HAP-1 (cell line): ENCODE data around the gene SMAGP.

Source experiments
- DNase-seq, 2 experiments: peaks; one replicate each; pipeline ENCODE4 v3.0.0-alpha.2; 2016 to 2020; ENCODE audit warnings: low spot score in 2 of 2
- H3K27me3 ChIP-seq: fragments of 250-450 bp; sonication (Bioruptor Pico); 2 replicates; pipeline ENCODE4 v1.5.1; 2020; ENCODE audit warnings: low read depth, mild to moderate bottlenecking, moderate library complexity
- H3K36me3 ChIP-seq: fragments of 250-450 bp; sonication (Bioruptor Pico); replicated peaks from 2 replicates; pipeline ENCODE4 v1.5.1; 2020; ENCODE audit warnings: mild to moderate bottlenecking
- H3K4me1 ChIP-seq: fragments of 250-450 bp; sonication (Bioruptor Pico); 2 replicates; pipeline ENCODE4 v1.5.1; 2020; ENCODE audit warnings: mild to moderate bottlenecking
- H3K4me3 ChIP-seq: fragments of 250-450 bp; sonication (Bioruptor Pico); 2 replicates; pipeline ENCODE4 v1.5.1; 2020; ENCODE audit warnings: mild to moderate bottlenecking, moderate library complexity
- H3K9me3 ChIP-seq: fragments of 250-450 bp; sonication (Bioruptor Pico); 2 replicates; pipeline ENCODE4 v1.5.1; 2020; ENCODE audit warnings: mild to moderate bottlenecking, moderate library complexity
- in situ Hi-C: fragments of 300-500 bp; cut with MboI; formaldehyde crosslinking; loops from 3 replicates; pipeline ENCODE4 v1.14.3; 2020; ENCODE audit warnings: low sequenced_read_pairs, inconsistent platforms, mixed read lengths

The SMAGP gene

DNA sequence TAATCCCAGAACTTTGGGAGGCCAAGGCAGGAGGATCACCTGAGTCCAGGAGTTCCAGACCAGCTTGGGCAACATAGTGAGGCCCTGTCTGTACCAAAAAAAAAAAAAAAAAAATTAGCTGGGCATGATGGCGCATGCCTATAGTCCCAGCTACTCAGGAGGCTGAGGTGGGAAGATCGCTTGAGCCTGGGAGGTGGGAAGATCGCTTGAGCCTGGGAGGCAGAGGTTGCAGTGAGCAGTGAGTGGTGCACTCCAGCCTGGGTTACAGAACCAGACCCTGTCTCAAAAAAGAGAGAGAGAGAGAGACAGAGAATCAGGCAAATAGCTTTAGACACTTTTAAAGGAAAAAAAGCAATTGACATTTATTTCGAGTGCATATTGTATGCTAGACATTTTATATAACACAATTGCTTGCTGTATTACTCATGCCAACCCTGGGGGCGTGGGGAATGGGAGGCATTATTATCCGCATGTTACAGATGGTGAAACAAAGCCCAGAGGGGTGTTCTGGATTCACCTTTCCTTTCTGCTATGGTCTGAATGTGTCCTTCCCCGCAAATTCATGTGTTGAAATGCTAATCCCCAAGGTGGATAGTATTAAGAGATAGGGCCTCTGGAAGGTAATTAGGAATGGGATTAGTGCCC is 62.1 kb downstream of the SMAGP start:
- no peaks in the 10 kb centered on the region for H3K4me1 ChIP-seq
- H3K9me3 ChIP-seq = no peaks in the 10 kb centered on the region
- peaks cover 17% of the 10 kb centered on the region for H3K36me3 ChIP-seq
- no peak overlapping the region for H3K4me3 ChIP-seq
- no peak for DNase-seq
- H3K27me3 ChIP-seq = no peaks in the 10 kb centered on the region
- in situ Hi-C loops = no loop called here

DNA sequence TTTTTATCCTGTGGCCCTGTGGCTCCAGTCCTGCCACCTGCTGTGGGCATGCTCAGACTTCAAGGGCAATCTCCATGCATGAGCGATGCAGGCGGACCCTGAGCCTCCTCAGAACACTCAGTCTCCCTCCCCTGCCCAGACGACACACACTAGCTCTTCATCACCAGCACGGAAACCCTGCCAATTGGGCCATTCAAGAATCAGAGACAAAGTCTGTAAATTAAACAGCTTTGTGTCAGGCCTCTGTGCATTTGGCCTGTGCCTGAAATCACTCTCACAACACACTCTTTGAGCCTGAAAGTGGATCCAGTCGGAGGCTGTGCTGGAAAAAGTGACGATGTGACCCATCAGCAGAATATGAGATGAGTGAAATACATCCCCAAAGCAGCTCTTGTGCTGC is 64.9 kb downstream of the SMAGP start:
- peaks cover 21% of the 10 kb centered on the region for H3K36me3 ChIP-seq
- in situ Hi-C loops = no loop called here
- no peak overlapping the region for H3K4me3 ChIP-seq
- no peak for DNase-seq
- H3K4me1 ChIP-seq = no peaks in the 10 kb centered on the region
- no peaks in the 10 kb centered on the region for H3K9me3 ChIP-seq
- H3K27me3 ChIP-seq = no peaks in the 10 kb centered on the region

DNA sequence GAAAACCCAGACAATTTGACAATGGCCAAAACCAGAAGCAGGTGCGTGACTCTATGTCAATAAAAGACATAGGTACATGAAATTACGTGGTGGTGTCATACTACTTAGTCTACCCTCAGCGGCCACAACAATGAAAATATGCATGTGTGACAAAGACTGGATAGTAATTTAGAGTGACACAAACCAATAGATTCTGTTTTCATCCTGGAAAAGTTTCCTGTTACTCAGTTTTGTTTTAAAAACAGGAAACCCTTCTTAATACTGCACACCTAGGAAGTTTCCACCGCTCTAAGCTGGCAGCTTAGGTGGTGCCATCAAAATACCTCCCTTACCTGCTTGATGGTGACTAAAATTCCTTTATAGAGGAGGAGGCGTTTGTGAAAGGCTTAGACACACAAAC is 67.5 kb downstream of the SMAGP start:
- no peak for DNase-seq
- Histone ChIP-seq H3K9me3 (no peaks in the 10 kb centered on the region), H3K36me3 (peaks cover 13% of the 10 kb centered on the region), H3K4me1 (no peaks in the 10 kb centered on the region), H3K4me3 (no peak overlapping the region), H3K27me3 (no peaks in the 10 kb centered on the region)
- in situ Hi-C loops = no loop called here

DNA sequence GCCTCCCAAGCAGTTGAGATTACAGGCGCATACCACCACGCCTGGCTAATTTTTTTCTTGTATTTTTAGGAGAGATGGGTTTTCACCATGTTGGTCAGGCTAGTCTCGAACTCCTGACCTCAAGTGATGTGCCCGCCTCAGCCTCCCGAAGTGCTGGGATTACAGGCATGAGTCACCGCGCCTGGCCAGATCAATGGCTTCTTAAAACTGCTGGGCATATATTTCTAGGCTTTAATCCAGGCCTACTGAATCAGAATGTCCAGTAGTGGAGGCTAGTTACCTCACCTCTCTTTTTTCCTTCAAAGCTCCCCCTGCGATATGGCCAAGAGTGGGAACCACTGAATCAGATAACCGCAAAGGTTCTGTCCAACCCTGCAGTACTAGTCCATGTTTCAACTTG is 69.4 kb downstream of the SMAGP start:
- in situ Hi-C loops = no loop called here
- Histone ChIP-seq H3K27me3 (no peaks in the 10 kb centered on the region), H3K4me1 (no peaks in the 10 kb centered on the region), H3K36me3 (peaks cover 10% of the 10 kb centered on the region), H3K9me3 (no peaks in the 10 kb centered on the region), H3K4me3 (no peak overlapping the region)
- DNase-seq = no peak

DNA sequence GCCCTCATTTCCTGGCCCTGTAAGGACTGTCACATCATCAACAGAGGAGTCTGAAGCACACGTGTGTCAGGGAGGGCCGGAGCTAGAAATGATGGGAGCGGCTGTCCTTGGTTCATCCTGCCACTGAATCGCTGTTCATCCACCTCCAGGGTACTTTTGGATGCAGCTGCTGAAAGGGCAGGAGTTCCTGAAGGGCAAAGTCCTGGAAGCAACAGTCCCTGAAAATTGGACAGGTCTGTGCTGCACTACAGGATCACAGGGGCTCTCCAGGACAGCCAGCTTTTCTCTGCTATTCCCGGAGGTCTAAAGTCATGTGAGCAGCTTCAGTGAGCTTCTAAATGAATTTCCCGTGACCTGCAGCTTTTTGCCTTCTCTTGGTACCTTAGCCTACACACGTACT is 70.1 kb downstream of the SMAGP start:
- Histone ChIP-seq H3K9me3 (no peaks in the 10 kb centered on the region), H3K27me3 (no peaks in the 10 kb centered on the region), H3K4me1 (no peaks in the 10 kb centered on the region), H3K4me3 (no peak overlapping the region), H3K36me3 (peaks cover 10% of the 10 kb centered on the region)
- DNase-seq = no peak
- in situ Hi-C loops = no loop called here

DNA sequence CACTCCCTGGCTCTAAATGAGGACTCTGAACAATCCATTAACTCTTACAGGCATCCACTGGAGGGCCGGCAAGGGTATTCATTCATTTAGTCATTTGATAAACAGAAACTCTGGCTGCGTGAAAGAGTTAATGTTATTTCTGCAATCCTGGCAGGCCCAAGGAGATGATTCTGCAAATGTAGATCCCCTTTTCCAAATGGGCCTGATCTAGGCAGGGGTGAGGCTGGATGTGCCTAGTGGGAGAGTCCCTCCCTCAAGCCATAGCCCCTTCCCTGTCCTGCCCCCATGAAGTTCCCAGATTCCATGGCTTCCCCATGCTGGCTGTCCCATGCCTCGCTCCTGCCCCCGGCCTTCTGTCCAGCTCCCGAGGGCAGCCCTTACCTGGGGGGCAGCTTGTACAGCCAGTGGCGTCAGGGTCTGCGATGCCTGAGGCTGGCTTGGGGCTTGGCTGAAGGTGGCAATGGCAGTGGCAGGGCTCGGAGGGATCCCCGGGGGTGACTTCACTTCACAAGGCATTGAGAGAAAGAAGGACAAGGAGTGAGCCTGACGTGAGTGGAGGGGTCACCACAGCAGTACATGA is 70.8 kb downstream of the SMAGP start:
- H3K4me1 ChIP-seq = no peaks in the 10 kb centered on the region
- H3K4me3 ChIP-seq = no peak overlapping the region
- no peaks in the 10 kb centered on the region for H3K9me3 ChIP-seq
- no peaks in the 10 kb centered on the region for H3K27me3 ChIP-seq
- H3K36me3 ChIP-seq = peaks cover 10% of the 10 kb centered on the region
- in situ Hi-C loops = no loop called here
- DNase-seq = no peak

DNA sequence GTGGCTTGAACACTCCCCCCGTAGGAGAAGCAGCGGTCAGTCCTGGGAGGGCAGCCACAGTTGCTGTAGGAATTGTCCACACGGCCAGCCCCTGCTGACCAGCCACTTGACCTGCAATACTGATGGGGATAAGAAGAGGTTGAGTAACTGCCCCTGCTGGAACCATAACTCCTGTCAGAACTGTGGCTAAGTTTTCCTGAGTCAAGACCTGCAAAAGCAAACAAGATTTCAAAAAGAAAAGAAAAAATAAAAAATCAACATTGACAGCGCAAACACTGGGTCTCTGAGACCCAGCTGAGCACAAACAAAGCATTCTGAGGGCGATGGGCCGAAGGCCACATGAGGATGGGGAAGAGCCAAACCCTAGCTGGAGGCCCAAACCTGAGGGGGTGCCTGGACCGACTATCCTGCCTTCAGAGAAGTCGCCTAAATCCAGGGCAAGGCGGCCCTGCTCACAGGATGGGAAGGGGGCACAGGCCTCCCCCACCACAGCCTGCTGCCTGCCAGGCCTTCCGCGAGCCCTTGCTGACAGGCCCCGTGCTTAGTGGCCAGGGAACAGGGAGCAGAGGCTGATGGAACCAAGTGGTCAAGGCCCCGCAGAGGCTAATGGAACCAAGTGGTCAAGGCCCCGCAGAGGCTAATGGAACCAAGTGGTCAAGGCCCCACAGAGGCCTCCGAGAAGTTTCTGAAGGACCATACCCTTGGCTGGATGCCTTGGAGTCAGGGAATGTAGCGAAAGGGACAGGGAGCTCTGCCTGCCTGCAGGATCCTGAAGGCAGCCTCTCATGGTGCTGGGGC is 71.4 kb downstream of the SMAGP start:
- DNase-seq = no peak
- in situ Hi-C loops = no loop called here
- Histone ChIP-seq H3K27me3 (no peaks in the 10 kb centered on the region), H3K4me1 (no peaks in the 10 kb centered on the region), H3K9me3 (no peaks in the 10 kb centered on the region), H3K36me3 (peaks cover 10% of the 10 kb centered on the region), H3K4me3 (no peak overlapping the region)

DNA sequence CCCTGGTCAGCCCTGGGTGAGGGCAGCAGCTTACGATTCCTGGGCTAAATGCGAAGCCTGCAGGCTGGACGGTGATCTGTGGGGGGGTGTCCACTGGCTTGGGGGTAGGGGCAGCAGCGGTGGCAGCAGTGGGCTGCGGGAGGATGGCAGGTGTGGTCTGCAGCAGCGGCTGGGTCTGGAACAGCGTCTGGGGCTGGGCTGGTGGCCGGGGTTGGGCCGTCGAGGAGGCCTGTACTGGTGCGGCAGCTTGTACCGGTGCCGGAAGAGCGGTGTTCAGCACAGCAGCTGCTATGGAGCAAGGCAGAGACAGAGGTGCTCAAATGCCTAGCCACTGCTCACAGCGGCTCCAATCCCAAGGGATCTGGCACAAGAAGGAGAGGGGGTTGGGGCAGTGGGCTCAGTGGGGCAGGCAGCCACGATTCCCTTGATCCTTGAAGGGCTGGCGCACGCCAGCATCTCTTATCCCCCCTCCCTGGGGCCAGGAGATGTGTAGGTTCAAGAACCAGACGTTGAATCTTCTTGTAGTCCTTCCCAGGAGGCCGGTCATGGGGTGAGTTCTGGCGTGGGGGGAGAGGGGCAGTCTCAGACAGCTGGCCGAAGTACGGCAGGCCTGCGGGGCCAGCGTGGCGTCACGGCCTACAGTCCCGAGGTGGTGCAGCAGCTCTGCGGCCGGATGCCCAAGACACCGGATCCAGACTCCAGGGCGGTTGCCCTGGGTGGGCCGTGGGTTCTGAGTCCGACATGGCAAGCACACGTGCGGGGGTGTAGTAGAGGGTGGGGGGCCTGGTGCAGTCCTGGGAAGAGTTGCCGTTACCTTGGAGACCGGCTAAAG is 72.3 kb downstream of the SMAGP start:
- in situ Hi-C loops = no loop called here
- Histone ChIP-seq H3K4me1 (no peaks in the 10 kb centered on the region), H3K4me3 (no peak overlapping the region), H3K27me3 (no peaks in the 10 kb centered on the region), H3K9me3 (no peaks in the 10 kb centered on the region), H3K36me3 (peaks cover 3% of the 10 kb centered on the region)
- no peak for DNase-seq

DNA sequence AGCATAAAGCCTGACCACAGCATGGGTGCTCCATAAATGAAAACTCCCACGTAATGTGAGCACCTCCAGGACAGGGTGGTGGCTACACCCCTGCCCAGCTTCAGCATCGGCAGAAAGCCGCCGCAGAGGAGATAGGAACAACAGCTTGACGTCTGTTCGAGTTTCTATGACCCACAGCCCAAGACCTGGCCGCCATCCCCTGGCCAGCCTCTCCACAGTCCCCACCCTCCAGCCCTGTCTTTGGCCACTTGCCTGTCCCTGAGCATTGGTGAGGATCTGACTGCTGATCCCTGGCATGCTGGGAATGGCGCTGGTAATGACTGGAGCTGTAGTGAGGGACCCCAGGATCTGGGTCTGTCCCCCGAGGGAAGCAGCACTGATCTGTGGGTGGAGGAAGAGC is 73.7 kb downstream of the SMAGP start:
- in situ Hi-C loops = no loop called here
- H3K9me3 ChIP-seq = no peaks in the 10 kb centered on the region
- H3K4me3 ChIP-seq = no peak overlapping the region
- H3K36me3 ChIP-seq = 0 out of 2 replicates have a peak, but pooled peaks cover 3% of the 10 kb centered on the region
- no peaks in the 10 kb centered on the region for H3K27me3 ChIP-seq
- no peak for DNase-seq
- H3K4me1 ChIP-seq = no peaks in the 10 kb centered on the region

DNA sequence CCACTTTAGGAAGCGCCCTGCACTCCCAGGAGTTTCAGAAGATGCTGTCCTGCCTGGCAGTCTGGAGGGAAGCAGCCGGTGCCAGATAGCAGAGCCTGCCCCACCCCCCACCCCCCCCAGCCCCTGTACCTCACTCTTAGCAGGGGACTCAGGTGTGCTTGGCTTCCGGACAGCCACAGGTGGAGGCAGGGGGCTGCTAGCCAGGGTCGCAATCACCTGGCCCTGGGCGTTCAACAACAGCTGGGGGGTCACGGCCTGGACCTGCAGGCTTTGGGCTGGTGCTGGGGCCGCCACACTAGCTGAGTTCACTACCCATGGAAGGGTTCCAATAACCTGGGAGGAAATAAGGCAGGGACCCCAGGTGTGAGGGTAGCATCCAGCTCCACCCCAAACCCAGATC is 74.4 kb downstream of the SMAGP start:
- 0 out of 2 replicates have a peak, but pooled peaks cover 3% of the 10 kb centered on the region for H3K36me3 ChIP-seq
- no peaks in the 10 kb centered on the region for H3K4me1 ChIP-seq
- H3K4me3 ChIP-seq = no peak overlapping the region
- in situ Hi-C loops = no loop called here
- H3K9me3 ChIP-seq = no peaks in the 10 kb centered on the region
- H3K27me3 ChIP-seq = no peaks in the 10 kb centered on the region
- DNase-seq = no peak
